Heart left ventricle (tissue), 13 donors: ENCODE data around the gene DCDC1.

ENCODE experiments used
- POLR2A ChIP-seq, 2 donors: fragments of 450-650 bp; IDR thresholded peaks; one replicate each; pipeline ENCODE4 v1.6.1; 2017; ENCODE audit warnings: antibody characterized with exemption in 2 of 2, mild to moderate bottlenecking in 2 of 2, moderate library complexity in 2 of 2
- TF ChIP-seq, protein P1 (sequence below), 12 donors: fragments of 200-600 bp; sonication (generic) in 4 of 12; IDR thresholded peaks; one replicate each; pipeline versions ENCODE4 v1.5.0 to v1.8.0; 2018 to 2022; ENCODE audit warnings: antibody characterized with exemption in 12 of 12, mild to moderate bottlenecking in 5 of 12
- donor health status: ischemic (EF 13 %, LVEDD 7.1; RV severe dilation, severe dysfunction).
- donor health status: DM: no; HTN: yes; CAD: no.
- donor health status: DM: no; HTN: no; CAD: no.
- donor health status: ischemic (EF 25% LVEDD 6.9; RV normal size, moderate dysfunction).
- donor health status: ischemic (EF 25% LVEDD 5.7; RV mildly dilated, moderate dysfunction).
- donor health status: ischemic (EF 35%, LVEDD 5.7; RV mildly dilated, moderate dysfunction).
- donor health status: nonischemic (EF 11% LVEDD 7.7; RV severe dilation, severe dysfunction).
- donor health status: DM: yes; HTN: yes; CAD: no.
- donor health status: PGD.
- donor health status: ischemic (EF 29% LVEDD 5.4; RV normal size, mild dysfunction).
- donor health status: nonischemic (EF 23%, LVEDD 6.1; RV moderate dilation, normal function).

DNA sequence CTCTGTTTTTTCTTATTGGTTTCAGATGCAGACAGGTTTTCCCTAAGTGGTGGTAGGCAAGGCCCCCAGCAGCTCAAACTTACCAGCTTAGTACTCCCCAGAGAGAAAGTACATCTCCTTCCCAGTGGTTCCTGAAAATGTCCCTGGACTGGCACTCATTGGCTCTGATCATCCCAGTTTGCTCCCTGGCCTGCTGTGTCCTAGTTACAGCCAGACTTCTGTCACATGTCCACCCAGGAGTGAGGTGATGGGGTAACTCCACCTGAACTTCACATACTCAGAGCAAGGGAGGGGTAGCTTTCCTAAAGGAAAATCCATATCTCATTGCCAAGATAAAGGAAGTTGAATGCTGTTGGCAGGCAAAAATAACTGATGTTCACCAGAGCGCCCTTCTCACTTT, 546.4 kb downstream of the DCDC1 start:
- TF ChIP-seq, protein P1, sequence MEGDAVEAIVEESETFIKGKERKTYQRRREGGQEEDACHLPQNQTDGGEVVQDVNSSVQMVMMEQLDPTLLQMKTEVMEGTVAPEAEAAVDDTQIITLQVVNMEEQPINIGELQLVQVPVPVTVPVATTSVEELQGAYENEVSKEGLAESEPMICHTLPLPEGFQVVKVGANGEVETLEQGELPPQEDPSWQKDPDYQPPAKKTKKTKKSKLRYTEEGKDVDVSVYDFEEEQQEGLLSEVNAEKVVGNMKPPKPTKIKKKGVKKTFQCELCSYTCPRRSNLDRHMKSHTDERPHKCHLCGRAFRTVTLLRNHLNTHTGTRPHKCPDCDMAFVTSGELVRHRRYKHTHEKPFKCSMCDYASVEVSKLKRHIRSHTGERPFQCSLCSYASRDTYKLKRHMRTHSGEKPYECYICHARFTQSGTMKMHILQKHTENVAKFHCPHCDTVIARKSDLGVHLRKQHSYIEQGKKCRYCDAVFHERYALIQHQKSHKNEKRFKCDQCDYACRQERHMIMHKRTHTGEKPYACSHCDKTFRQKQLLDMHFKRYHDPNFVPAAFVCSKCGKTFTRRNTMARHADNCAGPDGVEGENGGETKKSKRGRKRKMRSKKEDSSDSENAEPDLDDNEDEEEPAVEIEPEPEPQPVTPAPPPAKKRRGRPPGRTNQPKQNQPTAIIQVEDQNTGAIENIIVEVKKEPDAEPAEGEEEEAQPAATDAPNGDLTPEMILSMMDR (IDR thresholded peaks at IDR 0.05), result no peak
- no peak for TF ChIP-seq POLR2A (IDR thresholded peaks at IDR 0.05)
